Hepatocyte (in vitro differentiated cells): ENCODE results near the gene TBC1D21. TPM values are rescaled to one million over a fixed set of nuclear protein-coding genes. Genes with fewer than 3 reads are reported as not detected.

ENCODE experiments used
- DNase-seq: peaks from one replicate; pipeline ENCODE4 v3.0.0-alpha.2; 2016; ENCODE audit warnings: low spot score
- H2AFZ ChIP-seq: fragments of 200-600 bp; sonication (generic); 2 replicates; pipeline ENCODE4 v1.6.0; 2016; ENCODE audit warnings: antibody characterized with exemption, mild to moderate bottlenecking
- H3K27ac ChIP-seq: fragments of 200-600 bp; sonication (generic); 2 replicates; pipeline ENCODE4 v1.5.1; 2016; ENCODE audit warnings: mild to moderate bottlenecking
- H3K27me3 ChIP-seq: fragments of 200-600 bp; sonication (generic); 2 replicates; pipeline ENCODE4 v1.6.1; 2016
- H3K36me3 ChIP-seq: fragments of 200-600 bp; sonication (generic); replicated peaks from 2 replicates; pipeline ENCODE4 v1.5.1; 2016; ENCODE audit warnings: low read depth; ENCODE audit not compliant: insufficient read depth
- H3K4me1 ChIP-seq: fragments of 200-600 bp; sonication (generic); 2 replicates; pipeline ENCODE4 v1.5.1; 2016; ENCODE audit warnings: mild to moderate bottlenecking, moderate library complexity; ENCODE audit not compliant: insufficient read depth
- H3K4me2 ChIP-seq: fragments of 200-600 bp; sonication (generic); 2 replicates; pipeline ENCODE4 v1.6.0; 2016
- H3K4me3 ChIP-seq: fragments of 200-600 bp; sonication (generic); 2 replicates; pipeline ENCODE4 v1.5.1; 2016; ENCODE audit warnings: mild to moderate bottlenecking
- H3K79me2 ChIP-seq: fragments of 200-600 bp; sonication (generic); 2 replicates; pipeline ENCODE4 v1.6.0; 2017; ENCODE audit warnings: mild to moderate bottlenecking
- H3K9me2 ChIP-seq: fragments of 200-600 bp; sonication (generic); replicated peaks from 2 replicates; pipeline ENCODE4 v1.6.0; 2017; ENCODE audit warnings: mild to moderate bottlenecking; ENCODE audit not compliant: insufficient read depth
- H3K9me3 ChIP-seq: fragments of 200-600 bp; sonication (generic); 2 replicates; pipeline ENCODE4 v1.5.1; 2016; ENCODE audit warnings: low read depth, mild to moderate bottlenecking
- H4K20me1 ChIP-seq: fragments of 200-600 bp; sonication (generic); 2 replicates; pipeline ENCODE4 v1.6.0; 2016; ENCODE audit warnings: mild to moderate bottlenecking; ENCODE audit not compliant: insufficient read depth, poor library complexity, severe bottlenecking
- EZH2 ChIP-seq: fragments of 200-600 bp; sonication (generic); IDR thresholded peaks from 2 replicates; pipeline ENCODE4 v1.6.1; 2016; ENCODE audit warnings: antibody characterized with exemption, mild to moderate bottlenecking, borderline replicate concordance
- EZH2phosphoT487 ChIP-seq: fragments of 200-600 bp; sonication (generic); IDR thresholded peaks from one replicate; pipeline ENCODE4 v1.6.1; 2018; ENCODE audit warnings: antibody characterized with exemption, mild to moderate bottlenecking, low read depth, moderate library complexity; ENCODE audit not compliant: unreplicated experiment, severe bottlenecking
- WGBS: methylation state at CpG from one replicate; pipeline ENCODE4 v1.1.6; 2016; ENCODE audit warnings: low lambda C conversion rate; ENCODE audit errors: missing lambda C conversion rate; 5-methylcytosine and 5-hydroxymethylcytosine counted together
- polyA plus RNA-seq: library from polyadenylated mRNA; unstranded; fragments of >200 nt; fragmentation: Nextera tagmentation; extraction: Ambion mirVana; gene quantifications from 2 replicates; pipeline ENCODE4 v1.2.1, GENCODE V29; 2016
- total RNA-seq: library from RNA; depleted of rRNA; stranded (reverse); fragments of >200 nt; gene quantifications from 2 replicates; pipeline ENCODE4 v1.2.3, GENCODE V29; 2014
- TF ChIP-seq, protein P1 (sequence below): fragments of 200-600 bp; sonication (generic); IDR thresholded peaks from 2 replicates; pipeline ENCODE4 v1.5.1; 2016; ENCODE audit warnings: antibody characterized with exemption, mild to moderate bottlenecking; ENCODE audit not compliant: poor library complexity

The TBC1D21 gene
- total and polyA plus RNA-seq, 2 experiments from 2014 or later, result not detected

DNA sequence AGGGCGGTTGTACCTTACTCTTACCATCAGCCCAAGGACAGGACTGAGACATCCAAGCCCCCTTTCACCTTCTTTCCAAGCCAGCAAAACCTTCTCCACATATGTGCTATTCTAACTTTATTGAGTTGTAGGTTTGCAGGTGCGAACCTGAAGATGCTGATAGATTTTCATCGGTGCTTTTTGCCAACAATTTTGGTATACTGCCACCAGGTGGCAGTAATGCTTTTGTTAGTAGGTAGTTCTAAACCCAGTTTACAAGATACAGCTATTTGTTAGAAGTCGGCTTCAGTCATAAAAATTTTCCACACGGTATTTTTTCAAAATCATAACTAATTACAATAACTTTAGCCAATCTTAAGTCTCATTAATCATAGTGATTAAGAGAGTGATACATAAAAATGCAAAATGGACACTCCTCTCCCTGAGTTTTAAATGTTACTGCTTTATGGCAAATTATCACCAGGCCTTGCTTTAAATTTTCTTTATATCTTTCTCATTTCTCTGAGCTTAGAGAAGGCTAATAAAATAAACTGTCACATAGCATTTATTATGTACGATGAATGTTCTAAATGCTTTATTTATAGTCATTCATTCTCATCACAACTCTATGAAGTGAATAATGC, 636 bp downstream of the TBC1D21 start:
- Histone ChIP-seq H3K27me3 (peaks cover 6% of the 10 kb centered on the region), H3K4me3 (no peak overlapping the region), H2AFZ (no peak overlapping the region), H3K79me2 (no peaks in the 10 kb centered on the region), H3K4me1 (no peaks in the 10 kb centered on the region), H3K9me3 (no peaks in the 10 kb centered on the region), H3K36me3 (no peaks in the 10 kb centered on the region), H3K4me2 (no peak overlapping the region), H3K9me2 (no peaks in the 10 kb centered on the region), H3K27ac (no peak overlapping the region), H4K20me1 (no peaks in the 10 kb centered on the region)
- 45% methylated on average over 6 of the region's 6 CpGs for WGBS
- no peak for TF ChIP-seq EZH2
- no peak for TF ChIP-seq EZH2phosphoT487
- TF ChIP-seq, protein P1, sequence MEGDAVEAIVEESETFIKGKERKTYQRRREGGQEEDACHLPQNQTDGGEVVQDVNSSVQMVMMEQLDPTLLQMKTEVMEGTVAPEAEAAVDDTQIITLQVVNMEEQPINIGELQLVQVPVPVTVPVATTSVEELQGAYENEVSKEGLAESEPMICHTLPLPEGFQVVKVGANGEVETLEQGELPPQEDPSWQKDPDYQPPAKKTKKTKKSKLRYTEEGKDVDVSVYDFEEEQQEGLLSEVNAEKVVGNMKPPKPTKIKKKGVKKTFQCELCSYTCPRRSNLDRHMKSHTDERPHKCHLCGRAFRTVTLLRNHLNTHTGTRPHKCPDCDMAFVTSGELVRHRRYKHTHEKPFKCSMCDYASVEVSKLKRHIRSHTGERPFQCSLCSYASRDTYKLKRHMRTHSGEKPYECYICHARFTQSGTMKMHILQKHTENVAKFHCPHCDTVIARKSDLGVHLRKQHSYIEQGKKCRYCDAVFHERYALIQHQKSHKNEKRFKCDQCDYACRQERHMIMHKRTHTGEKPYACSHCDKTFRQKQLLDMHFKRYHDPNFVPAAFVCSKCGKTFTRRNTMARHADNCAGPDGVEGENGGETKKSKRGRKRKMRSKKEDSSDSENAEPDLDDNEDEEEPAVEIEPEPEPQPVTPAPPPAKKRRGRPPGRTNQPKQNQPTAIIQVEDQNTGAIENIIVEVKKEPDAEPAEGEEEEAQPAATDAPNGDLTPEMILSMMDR, result peak; percentile 71
- DNase-seq, result peak; percentile 73

DNA sequence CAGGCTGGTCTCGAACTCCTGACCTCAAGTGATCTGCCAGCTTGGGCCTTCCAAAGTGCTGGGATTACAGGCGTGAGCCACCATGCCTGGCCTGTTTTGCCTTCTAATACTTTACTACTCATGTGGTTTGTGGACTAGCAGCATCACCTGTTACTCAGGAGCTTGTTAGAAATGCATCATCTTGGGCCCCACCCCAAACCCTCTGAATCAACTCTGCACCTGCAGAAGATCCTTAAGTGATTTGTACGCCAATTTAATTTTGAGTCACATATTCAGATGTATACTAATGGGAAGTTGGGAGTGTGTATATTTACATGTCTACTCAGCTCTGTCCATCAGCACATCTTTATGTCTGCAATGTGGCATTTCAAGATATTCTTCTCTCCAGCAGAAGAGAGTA, 6.1 kb downstream of the TBC1D21 start:
- Histone ChIP-seq H4K20me1 (no peaks in the 10 kb centered on the region), H3K79me2 (no peaks in the 10 kb centered on the region), H3K27me3 (no peaks in the 10 kb centered on the region), H2AFZ (no peak overlapping the region), H3K9me2 (no peaks in the 10 kb centered on the region), H3K27ac (no peak overlapping the region), H3K36me3 (no peaks in the 10 kb centered on the region), H3K9me3 (no peaks in the 10 kb centered on the region), H3K4me1 (no peaks in the 10 kb centered on the region), H3K4me2 (no peak overlapping the region), H3K4me3 (no peak overlapping the region)
- no peak for DNase-seq
- TF ChIP-seq EZH2 (no peak), EZH2phosphoT487 (no peak)
- TF ChIP-seq, protein P1, result no peak
- WGBS, result 64% methylated on average over 3 of the region's 3 CpGs

DNA sequence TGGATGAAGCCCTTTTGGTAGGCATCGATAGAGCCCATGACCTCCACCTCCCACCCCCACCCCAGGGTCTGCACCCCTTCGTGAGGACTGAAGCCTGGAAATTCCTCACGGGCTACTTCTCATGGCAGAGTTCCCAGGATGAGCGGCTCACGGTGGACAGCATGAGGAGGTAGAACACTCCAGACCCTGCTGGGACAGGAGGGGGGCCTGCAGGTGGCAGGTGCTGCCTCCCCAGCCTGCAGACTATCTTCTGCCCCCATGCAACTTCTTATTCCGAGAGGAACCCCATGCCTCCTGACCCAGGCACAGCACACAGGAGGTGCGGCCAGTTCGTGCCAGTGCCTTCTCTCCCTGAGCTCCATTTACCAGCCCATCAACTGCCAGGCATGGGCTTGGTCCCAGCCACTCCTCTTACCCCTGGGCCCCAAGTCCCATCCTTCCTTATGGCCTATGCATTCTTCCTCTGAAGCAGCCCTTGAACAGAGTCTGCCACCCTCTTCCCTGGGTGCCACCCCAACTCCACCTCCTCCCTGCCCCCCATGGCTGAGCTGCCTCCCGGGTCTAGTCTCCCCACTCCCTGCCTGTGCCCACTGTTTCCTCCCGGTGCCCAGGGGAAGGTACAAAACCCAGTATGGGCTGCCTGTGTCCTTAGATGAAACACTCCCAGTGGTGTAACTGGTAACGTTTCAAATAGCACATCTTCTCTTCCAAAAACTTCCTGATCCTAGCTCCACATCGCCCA, 8.4 kb downstream of the TBC1D21 start:
- H2AFZ ChIP-seq, result no peak overlapping the region
- TF ChIP-seq EZH2 (no peak), EZH2phosphoT487 (no peak)
- TF ChIP-seq, protein P1, result no peak
- no peaks in the 10 kb centered on the region for H3K27me3 ChIP-seq
- H3K4me1 ChIP-seq, result no peaks in the 10 kb centered on the region
- no peaks in the 10 kb centered on the region for H3K9me3 ChIP-seq
- 88% methylated on average over 12 of the region's 12 CpGs for WGBS
- no peak overlapping the region for H3K4me2 ChIP-seq
- no peak overlapping the region for H3K27ac ChIP-seq
- H3K4me3 ChIP-seq, result no peak overlapping the region
- no peak for DNase-seq
- H3K36me3 ChIP-seq, result no peaks in the 10 kb centered on the region
- no peaks in the 10 kb centered on the region for H4K20me1 ChIP-seq
- no peaks in the 10 kb centered on the region for H3K9me2 ChIP-seq
- H3K79me2 ChIP-seq, result no peaks in the 10 kb centered on the region
